ENCODE results near the gene ODF2.

- TF ChIP-seq JUN (CRISPR knock-in tag; IDR thresholded peaks at IDR 0.05): no peak
- no peak for TF ChIP-seq CTCF (IDR thresholded peaks at IDR 0.05)
- TF ChIP-seq ZNF263 (CRISPR knock-in tag; IDR thresholded peaks at IDR 0.05; ENCODE audit: low read depth): no peak
- no peak for TF ChIP-seq ATF1 (CRISPR knock-in tag; IDR thresholded peaks at IDR 0.05)
- TF ChIP-seq HMGXB4 (CRISPR knock-in tag; IDR thresholded peaks at IDR 0.05): no peak
- TF ChIP-seq PREB (CRISPR knock-in tag; IDR thresholded peaks at IDR 0.05; ENCODE audit: borderline replicate concordance): no peak
- no peak for TF ChIP-seq RELA (CRISPR knock-in tag; IDR thresholded peaks at IDR 0.05; ENCODE audit: borderline replicate concordance)
- no peak for TF ChIP-seq MAX (CRISPR knock-in tag; IDR thresholded peaks at IDR 0.05)
- no peak for TF ChIP-seq TP53 (CRISPR knock-in tag; IDR thresholded peaks at IDR 0.05)
- TF ChIP-seq KAT7 (CRISPR knock-in tag; IDR thresholded peaks at IDR 0.05; ENCODE audit: borderline replicate concordance): no peak
- TF ChIP-seq ZNF219 (CRISPR knock-in tag; IDR thresholded peaks at IDR 0.05; ENCODE audit: borderline replicate concordance): no peak
- TF ChIP-seq GABPB1 (CRISPR knock-in tag; IDR thresholded peaks at IDR 0.05): no peak
- TF ChIP-seq IRF1 (CRISPR knock-in tag; IDR thresholded peaks at IDR 0.05): no peak
These were observed 76.8 kb downstream of the ODF2 start for GRCh38 chr9:128532581-128532980.

Data from WTC11 (cell line).